Activated CD4-positive, alpha-beta T cell treated with anti-CD3 and anti-CD28 coated beads, Interleukin-2, amount 50 U/mL, for 1 hour (primary cell): ENCODE measurements around the gene CCDC157.
"Not testable (repeated sequence)": the region's sequence is repeated elsewhere in the genome, so short reads cannot be mapped to it uniquely, and the experiment has no call there.

ENCODE experiments used
- DNase-seq: peaks from one replicate; pipeline ENCODE4 v3.0.0-alpha.2; 2020

Gene CCDC157

GRCh38 chr22:30326255-30326705, 30.5 kb upstream of the CCDC157 start:
- peak; percentile 17 for DNase-seq

DNA sequence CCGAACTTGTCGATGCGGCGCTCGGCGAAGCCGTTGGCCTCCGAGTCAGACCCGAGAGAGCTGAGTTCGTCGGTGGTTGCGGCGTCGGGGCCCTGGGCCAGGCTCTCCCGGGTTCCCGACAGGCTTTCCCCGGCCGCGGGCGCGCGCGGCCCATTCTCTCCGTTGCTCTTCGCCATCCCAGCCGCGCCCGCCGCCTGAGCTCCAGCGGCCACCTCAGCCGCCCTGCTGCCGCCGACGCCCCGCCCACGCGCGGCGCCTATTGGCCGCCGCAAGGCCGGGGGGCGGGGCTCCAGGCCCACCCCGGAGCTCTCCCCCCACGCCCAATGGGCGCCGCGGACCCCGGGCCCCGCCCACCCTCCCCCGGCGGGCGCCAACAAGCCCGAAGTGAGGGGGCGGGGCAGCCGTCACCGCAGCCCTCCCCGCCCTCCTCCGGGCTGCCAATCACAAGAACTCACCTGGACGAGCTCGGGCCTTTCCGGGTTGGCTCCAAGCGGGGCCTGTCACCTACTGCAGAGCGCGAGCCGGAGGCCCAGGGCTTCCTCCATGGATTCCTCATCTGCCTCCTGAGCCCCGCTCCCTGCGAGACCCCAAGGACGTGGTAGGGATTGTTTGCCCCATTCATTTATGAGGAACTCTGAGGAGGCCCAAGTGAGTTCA, 30.0 kb upstream of the CCDC157 start, which contains the start of gene TBC1D10A:
Gene TBC1D10A (minus strand): TSS at position 236 of the 657 bp plus-strand sequence. CDS start 60 bp downstream, at position 176.
- peak; percentile 93 for DNase-seq

- DNase-seq = no peak
Observed at GRCh38 chr22:30327864-30328345, 28.9 kb upstream of the CCDC157 start.

- no peak for DNase-seq
Observed at GRCh38 chr22:30328466-30329049, 28.2 kb upstream of the CCDC157 start.

GRCh38 chr22:30332551-30332950, 24.3 kb upstream of the CCDC157 start:
- DNase-seq = no peak

- no peak for DNase-seq
Observed at GRCh38 chr22:30332994-30333706, 23.7 kb upstream of the CCDC157 start.

DNA sequence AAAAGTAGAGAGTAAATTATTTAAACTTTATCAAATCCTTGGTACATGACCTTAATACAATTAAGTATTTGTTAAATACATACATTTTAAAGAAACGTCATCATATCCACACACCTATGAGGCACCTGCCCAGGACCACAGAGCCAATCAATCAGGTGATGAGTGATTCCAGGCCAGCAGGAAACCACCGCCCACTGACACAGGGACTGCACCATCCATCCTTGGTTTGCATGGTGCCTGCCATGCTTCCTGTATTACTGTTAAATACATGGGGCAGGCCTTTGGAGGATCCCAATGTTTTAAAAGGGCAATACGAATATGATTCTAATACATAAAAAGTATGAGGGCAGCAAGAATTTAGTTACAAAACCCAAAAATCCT, 23.1 kb upstream of the CCDC157 start:
- DNase-seq = no peak

DNA sequence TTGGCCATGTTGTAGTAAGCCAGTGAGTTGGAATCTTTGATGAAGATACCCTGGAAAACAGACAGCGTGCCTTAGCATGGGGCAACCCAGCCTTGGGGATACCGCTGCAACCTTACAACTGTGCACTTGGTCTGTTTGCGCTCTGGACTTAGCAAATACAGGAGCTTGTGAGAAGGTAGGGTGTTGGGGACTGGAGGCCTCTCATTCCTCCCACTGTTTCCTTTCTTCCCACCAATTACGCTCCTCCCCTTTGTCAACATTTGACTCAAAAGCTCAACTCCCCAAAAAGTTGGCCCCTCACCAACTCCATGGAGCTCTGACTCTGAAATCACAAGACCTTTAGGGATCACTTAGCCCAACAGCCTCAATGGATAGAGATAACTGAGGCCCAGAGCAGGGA, 22.2 kb upstream of the CCDC157 start:
- no peak for DNase-seq

- no peak for DNase-seq
Observed at GRCh38 chr22:30335236-30335635, 21.6 kb upstream of the CCDC157 start.

DNA sequence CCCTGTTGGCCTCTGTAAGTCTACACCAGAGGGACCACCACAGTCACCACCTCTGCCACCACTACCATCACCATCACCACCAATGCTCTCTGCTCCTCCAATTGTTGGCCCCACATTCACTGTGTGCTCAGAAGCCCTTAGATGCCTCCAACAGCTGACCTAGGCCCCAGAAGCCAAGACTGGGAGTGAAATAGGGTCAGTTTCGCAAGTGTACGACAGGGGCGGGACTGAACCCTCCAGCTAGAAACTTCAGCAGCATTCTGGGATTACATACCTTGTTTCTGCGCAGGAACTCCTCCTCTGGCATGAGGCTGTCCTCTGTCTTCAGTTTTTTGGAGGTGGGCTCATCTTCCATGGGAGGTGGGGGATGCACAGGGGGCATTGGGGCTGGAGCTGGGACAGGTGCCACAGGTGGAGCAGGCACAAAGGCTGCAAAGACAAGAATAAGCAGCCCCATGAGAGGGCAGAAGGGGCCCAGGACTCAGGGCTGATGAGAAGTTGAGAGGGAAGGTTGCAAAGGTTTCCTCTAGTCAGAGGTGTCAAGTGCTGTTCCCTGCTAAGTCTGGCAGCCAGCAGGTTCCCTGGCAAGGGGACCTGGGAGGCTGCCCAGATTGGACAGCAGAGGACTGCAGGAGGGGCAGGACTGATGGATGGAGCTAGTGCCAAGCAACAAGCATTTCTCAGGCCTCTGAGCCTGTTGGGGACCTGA, 19.9 kb upstream of the CCDC157 start:
- DNase-seq = no peak

- no peak for DNase-seq
Observed at GRCh38 chr22:30337461-30337778, 19.4 kb upstream of the CCDC157 start.

GRCh38 chr22:30338341-30338740, 18.5 kb upstream of the CCDC157 start:
- not testable (repeated sequence) for DNase-seq

GRCh38 chr22:30338802-30339201, 18.0 kb upstream of the CCDC157 start:
- no peak for DNase-seq

DNA sequence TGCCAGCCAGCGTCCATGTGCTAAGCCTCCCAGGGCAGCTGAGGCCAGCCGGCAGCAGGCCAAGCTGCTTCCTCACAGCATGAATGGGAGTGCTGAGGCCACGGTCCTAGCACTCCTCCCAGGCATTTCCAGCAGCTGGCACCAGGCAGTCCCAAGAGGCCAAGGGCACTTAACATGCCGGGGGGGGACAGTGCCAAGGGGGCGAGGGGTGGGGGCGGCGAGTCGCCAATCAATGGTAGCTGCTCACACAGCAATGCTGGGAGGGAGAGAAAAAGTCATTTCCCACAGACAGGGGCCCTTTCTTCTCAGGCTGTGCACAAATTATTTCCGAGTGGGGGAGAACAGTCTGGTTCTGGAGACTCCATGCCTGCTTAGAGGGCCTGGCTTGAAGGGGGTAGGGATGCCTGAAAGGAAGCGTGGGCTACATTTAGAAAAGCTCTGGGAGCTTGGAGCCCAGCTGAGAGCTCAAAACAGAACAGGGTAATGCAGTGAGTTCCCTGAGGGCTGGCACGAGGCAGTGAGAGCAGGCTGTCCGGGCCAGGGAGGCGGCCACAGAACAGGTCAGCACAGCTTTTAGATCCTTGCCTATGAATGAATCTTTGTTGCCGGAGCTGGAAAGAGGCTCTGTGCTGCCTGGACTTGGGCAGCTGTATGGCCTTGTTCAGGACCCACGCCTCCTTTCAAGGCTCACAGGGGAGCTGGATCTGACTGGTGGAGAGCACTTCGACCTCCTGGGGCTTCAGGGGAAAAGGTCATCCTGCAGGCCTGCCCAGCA, 15.7 kb upstream of the CCDC157 start:
- no peak for DNase-seq

DNA sequence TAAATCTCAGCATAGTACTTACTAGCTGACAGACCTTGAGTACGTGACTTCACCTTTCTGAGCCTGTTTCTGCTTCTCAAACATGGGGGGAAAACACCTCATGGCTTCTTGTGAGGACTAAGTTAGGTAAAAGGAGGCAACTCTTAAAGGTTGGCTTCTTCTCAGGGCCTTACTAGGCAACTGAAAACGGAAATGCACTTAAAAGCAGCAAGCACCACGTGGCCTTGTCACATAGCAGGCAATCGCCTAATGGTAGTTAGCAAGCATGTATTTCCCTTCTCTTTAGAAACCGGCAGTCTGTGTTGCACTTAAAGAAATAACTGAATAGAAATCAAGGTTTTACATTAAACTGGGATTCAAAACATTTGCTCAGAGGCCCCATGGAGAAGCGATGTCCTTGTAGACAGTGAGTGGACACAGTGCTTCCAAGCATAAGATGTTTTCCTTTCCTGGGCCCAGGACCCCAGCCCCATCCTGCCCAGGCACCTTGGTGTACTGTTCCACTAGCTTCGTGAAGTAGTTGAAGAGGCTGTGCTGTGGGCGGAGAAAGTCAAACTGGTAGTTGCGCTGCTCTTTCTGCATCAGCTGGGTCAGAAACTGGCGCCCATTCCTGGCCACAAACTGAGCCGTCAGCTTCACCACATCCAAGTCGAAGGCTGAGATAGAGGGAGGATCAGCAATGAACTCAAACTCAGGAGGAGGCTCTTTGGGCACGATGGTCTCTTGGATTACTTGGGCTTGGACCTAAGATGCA, 12.2 kb upstream of the CCDC157 start:
- DNase-seq = no peak

- no peak for DNase-seq
Observed at GRCh38 chr22:30347255-30347892, 9.4 kb upstream of the CCDC157 start.

GRCh38 chr22:30348404-30348803, 8.4 kb upstream of the CCDC157 start:
- no peak for DNase-seq

GRCh38 chr22:30348809-30349208, 8.0 kb upstream of the CCDC157 start:
- no peak for DNase-seq

GRCh38 chr22:30351226-30351625, 5.6 kb upstream of the CCDC157 start:
- DNase-seq = no peak

DNA sequence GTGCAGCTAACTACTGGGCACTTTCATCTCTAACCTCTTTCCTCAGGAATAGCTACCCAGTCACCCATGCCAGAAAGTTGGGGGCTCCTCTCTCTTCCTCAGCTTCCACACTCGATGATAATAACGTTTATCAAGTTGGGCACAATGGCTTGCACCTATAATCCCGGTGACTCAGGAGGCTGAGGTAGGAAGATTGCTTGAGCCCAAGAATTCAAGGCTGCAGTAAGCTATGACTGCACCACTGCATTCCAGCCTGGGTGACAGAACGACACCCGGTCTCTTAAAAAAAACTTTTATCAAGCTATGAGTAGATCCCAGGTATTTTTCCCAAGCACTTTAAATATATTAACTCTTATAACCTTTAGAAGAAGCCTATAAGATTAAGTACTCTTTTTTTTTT, 2.2 kb upstream of the CCDC157 start:
- no peak for DNase-seq

DNA sequence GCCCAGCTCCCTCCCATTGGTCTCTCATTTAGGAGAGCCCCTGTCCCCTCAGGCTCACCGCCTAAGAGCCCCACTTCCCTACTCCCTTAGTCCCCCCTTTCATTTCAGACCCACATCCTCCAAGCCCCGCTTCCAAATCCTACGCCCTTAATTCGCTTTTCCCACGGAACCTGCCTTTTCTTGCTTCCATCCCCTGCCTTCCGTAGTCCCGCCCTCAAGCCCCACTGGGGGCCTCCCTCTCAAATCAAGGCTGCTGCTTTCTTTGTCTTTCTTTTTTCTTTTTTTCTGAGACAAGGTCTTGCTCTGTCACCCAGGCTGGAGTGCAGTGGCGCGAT, 396 bp downstream of the CCDC157 start:
- DNase-seq = peak; percentile 15
